CD1c-positive myeloid dendritic cell (primary cell): ENCODE data around the gene TAS1R2.
"Not testable (repeated sequence)": the region's sequence is repeated elsewhere in the genome, so short reads cannot be mapped to it uniquely, and the experiment has no call there.

Experiments
- DNase-seq: peaks from one replicate; pipeline ENCODE4 v3.0.0-alpha.2; 2016; ENCODE audit errors: extremely low spot score

Gene TAS1R2

DNA sequence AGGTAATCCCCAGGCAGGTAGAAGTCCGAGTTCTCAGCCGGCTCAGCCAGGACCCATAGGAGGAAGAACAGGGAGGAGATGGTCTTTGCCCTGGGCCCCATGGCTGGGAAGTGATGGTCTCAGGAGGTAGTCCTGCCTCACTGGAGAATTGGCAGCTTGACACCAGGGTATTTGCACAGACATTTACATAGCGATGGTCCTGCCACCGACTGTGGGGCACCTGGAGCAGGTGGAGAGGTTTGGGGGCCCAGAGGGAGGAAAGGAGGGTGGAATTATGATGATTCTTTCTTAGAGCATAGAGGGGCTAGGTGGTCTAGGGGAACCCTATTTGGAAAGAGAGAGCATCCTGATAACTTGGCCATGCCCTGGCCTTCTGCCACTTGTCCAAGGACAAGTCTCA lies at the start of gene TAS1R2:
Gene TAS1R2, minus strand, starts transcription at position 101 of the 400 bp plus-strand sequence. Its CDS starts 0 bp downstream, at position 101.
- no peak for DNase-seq

DNA sequence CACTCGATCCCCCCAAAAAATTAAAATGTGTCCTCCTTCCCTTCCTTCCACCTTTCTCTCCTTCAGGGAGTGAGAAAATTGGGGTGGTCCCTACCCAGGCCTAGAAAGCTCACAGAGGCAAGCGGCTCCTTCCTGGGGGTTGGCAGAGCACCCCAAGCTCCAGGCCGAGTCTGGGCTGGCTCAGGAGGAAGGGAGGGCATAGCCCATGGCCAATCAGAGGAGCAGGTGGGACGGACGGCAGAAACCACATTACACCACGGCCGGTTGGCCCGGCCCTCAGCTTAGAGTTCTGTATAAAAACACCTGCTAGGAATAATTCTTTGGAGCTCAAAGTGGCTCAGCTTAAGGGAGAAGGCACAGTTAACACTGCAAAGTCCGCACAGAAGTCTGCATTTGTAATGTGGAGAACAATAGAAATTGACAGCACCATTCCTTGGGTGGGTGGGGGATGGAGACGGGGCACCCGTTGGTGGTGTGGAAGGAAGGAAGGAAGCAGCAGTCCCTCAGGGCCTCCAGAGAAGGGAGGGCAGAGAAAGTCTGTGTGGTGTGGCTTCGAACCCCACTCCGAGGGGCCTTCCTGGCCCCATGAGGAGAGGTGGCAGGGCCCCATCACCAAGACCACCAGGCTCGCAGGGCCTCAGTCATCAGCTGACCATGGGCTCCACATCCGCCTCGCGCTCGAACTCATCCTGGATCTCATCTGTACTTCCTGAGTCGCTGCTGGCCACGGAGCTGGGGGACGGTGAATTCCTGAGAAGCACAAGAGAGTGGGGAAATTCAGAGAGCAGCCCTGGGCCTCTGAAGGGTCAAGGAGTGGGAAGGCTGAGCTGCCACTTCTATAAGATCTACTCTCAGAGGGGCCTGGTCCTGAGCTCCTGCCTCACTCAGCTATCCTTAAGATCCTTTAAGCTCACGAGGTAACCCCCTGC lies 48.7 kb upstream of the TAS1R2 start:
- peak; percentile 23 for DNase-seq

DNA sequence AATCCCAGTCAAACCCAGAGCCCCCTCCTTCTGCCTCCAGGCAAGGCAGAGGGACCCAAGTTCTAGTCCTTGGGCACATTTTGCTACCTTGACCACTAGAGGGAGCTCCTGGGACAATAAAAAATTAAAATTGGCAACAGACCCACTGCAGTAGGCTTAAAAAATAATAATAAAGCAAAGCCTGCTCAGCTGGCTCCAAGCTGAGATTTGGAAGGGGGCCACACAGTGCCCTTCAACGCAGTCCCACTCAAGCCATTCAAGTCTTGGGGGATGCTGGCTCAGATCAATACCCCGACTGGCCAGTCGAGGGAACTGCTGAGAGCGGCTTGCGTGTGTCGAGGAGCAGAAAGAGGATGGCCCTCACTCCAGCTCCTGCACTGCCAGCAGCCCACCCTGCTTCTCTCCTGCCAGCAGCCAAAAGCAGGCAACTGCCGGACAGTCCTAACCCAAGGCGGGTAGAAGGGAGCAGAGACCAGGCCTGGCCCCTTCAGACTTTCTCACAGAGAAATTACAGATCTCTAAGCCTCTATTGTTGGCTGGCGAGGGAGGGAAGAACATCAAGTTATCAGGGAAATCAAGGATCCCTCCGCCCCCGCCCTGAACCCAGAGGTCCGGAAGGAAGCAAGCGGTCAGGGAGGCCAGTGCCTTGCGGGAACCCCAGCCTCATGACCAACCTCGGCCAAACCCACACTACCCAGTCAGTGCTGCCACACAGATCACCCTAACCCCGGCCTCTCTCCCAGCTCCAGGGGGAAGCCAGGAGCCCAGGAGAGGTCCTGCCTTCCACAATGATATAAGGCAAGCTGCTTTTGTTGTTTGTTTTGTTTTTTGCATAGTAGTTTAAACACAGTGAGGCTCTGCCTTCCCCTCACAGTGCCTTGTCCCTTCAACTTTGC lies 47.8 kb upstream of the TAS1R2 start:
- peak; percentile 79 for DNase-seq

DNA sequence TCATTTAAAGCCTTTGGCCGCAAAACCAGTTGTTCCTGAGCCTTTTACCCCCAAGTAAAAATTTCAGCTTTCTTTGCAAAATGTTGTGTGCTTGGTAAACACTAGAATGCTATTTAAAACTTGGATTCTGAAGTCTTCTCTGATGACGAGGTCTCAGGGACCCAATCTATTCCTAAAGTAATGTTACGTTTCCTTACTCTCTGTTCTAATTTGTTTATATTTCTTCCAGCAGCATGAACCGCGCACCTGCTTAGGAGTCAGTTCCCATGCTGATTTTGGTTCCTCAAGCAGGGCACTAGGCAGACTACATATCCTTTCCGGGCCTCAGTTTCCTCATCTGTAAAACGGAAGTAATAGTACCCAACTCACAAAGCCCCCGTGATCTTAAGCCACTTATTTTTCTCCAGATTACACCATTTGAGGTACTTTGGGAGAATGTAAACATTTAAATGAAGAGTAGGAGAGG lies 43.9 kb upstream of the TAS1R2 start:
- peak; percentile 22 for DNase-seq

DNA sequence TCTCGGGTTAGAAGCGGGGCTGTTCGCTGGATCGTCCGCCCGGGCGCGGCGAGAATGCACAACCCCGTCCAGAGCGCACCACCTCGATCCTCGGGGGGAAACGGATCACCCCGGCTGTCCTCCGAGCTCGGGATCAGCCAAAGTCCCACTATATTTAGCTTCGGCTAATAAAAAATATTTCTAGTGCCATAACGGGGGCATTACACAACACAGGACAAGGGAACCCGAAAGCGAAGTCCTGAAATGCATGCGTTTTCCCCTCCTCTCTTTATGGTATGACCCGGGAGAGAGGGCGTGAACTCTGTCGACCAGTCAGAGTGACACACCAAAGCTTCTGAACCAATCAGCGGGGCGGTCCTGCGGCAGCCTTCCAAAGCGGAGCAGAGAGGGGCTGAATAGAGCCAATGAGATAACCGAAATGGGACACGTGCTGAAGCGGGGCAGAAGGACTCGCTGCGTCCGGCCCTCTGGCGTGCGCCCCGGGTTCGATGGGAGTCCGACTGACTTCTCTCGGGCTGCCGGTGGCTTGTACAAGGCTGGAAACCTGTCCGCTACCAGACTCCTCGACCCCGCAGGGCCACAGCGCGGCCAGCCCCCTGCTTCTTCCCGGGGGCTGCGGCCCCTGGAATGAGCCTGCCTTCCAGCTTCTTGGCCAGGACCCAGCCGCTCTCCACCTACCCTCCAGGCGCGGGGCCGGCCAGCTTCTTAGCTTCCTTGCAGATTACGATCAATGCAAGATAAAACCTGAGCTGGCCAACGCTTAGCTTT lies 43.2 kb upstream of the TAS1R2 start, which contains the start of gene ALDH4A1:
Gene ALDH4A1, minus strand, starts transcription at position 33 of the 768 bp plus-strand sequence. Its CDS starts 32 bp downstream, at position 1.
- peak; percentile 98 for DNase-seq

DNA sequence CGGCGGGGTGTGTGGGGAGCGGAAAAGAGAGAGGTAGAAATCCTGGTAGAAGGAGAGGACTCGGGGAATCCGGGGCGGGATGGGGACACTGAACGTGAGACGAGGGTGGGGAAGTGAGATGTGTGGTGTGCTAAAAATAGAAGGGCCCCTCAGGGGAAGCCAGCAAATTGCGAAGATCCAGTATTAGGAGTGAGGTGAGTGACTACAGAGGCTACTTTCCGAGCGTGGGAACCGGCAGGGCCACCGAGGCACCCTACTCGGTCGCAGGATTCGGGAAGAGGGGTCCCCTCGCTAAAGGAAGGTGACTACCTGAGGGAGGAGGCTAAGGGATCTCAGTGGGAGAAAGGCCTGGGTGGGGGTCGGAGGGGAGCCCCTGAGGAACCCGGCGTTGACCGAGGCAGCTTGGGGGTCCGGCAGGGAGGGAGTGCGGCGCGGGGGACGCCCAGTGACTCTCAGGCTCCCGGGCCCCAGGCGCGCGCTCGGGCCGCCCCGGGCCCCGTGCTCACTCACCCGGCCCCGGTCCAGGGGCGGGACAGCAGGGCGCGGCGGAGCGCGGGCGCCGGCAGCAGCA lies 42.6 kb upstream of the TAS1R2 start:
- DNase-seq: peak; percentile 58

DNA sequence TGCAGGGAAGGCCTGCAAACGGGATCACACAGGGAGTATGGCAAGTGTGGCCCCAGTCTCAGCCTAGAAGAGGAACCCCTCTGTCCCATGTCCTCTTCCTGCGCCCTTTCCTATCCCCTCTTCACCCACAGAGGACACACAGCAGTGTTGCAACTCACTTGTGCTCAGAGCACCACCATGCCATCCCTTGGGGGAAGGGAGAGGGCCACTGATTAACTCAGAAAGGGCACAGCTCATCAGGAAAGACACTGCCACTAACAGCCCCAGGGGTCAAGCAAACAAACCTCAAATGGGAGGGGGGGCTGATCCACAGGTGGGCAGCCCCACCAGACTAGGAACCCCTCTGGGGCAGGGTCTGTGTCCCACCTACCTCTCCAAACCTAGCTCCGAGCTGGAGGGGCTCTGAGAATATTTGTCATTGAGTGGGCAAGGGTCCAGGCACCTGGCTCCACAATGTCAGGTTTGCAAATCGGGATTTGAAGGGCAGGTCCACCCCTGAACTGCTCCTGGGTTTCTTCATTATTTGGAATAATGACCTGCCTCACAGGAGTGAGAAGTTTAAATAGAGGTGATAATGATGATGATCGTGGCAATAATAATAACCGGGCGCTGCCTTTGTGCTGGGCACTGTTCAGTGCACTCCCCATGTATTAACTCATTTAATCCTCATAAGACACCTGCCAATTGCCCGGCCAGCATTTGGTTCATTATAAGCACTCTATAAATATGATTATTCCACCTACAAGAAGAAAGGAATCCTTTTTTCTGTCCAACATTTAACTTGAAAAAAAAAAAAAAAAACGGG lies 41.9 kb upstream of the TAS1R2 start:
- no peak for DNase-seq

DNA sequence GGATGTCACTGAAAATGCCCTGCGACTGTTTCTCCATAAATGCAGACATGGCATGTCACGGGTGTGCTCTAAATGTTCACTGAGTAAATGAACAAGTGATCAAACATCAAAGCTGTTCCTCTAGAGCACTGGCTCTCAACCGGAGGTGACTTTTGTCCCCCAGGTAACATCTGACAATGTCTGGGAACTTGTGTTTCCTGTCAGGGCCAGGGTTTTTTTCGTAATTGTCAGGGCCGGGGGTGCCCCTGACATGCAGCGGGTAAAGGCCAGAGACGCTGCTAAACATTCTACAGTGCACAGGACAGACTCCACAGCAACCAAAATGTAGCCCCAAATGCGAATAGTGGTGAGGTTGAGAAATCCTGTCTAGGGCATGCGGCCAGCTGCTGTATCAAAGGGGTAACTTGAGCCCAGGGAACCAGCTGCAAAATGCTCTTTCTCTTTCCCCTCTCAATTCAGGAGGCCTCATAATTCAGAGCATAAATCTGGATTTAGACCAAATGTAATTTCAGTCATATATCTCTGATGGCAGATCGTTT lies 40.9 kb upstream of the TAS1R2 start:
- DNase-seq: no peak

DNA sequence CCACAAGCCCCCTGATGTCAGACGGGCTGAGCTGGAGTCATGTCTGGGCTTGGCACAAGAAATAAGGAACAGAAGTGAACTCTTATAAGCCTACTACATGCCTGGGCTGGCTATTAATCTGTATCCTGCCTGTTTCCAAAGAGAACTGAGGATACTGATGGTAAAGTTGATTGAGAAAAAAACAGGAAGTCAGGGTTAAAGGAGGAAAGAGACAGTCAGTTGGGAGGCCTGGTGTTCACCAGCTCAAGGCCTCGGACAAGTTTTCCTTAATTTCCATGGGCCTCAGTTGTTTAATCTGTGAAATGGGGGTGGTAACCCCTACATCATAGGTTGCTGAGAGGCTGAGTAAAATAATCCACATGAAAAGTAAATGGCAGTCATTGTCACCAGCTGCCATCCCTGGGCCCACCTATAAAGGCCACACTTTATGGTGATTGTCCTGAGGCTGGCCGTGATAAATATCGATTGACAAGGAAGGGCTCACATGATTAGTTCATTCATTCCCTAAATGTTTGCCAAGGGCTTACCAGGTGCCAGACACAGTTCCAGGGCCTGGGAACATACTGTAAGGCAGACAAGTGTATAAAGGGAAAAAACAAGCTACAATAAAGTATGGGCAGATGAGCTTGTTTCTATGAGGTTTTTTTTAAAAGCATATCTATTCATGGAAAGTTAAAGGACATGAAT lies 40.0 kb upstream of the TAS1R2 start:
- DNase-seq: no peak

DNA sequence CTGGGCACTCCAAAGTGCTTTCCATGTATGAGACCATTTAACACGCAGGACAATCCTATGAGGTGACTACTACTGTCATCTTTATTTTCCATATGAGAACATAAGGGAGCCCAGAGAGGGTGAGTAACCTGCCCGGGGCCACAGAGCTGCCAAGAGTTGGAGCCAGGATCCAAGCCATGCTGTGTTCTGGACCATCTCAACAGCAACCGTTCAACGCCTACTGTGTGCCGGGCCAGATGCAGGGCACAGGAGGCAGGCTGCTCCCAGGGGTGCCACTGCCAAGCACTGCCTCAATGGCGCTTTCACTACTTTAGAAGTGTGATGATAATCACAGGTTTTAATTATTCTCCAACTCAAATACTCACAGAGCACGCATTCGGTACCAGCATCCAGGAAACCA lies 39.1 kb upstream of the TAS1R2 start:
- no peak for DNase-seq

DNA sequence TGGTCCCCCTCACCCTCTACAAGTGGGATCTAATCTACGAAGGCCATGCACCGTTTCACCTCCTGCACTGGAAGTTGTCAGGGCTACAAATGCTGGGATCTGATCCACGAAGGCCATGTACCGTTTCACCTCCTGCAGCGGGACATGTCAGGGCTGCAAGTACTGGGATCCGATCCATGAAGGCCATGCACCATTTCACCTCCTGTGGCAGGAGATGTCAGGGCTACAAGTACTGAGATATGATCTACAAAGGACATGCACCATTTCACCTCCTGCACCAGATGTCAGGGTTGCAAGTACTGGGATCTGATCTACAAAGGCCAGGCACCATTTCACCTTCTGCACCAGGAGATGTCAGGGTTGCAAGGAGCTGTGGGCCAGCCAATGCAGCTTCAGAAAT lies 35.9 kb upstream of the TAS1R2 start:
- no peak for DNase-seq

DNA sequence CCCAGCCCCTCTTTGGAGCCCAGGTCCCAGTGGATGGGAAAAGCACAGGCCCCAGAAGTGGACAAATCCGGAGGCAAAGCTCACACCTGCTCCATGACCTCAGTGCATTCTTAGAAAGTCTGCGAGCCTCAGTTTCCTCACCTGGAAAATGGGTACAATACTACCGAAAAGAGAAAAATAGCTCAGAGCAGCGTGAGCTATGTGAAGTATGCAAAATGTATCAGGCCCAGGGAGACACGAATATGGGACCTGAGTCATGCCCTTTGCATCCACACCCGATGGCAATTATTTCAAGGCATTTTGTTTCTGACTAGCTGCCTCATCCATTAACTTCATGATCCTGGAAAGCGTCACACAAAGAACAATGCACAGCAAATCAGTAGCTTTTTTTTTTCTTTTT lies 33.7 kb upstream of the TAS1R2 start:
- no peak for DNase-seq

DNA sequence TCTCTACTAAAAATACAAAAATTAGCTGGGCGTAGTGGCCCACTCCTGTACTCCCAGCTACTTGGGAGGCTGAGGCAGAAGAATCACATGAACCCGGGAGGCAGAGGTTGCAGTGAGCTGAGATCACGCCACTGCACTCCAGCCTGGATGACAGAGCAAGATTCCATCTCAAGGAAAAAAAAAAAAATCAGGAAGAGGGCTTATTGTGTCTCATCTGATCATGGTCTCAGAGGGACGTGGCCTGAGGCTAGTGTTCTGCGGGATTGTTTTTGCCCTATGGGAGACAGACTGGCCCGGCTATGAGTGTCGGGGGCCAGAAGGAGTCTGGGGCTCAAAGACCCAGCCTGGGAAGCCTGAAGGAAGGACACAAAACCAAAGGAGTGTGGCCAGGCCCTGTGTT lies 32.4 kb upstream of the TAS1R2 start:
- DNase-seq: not testable (repeated sequence)

DNA sequence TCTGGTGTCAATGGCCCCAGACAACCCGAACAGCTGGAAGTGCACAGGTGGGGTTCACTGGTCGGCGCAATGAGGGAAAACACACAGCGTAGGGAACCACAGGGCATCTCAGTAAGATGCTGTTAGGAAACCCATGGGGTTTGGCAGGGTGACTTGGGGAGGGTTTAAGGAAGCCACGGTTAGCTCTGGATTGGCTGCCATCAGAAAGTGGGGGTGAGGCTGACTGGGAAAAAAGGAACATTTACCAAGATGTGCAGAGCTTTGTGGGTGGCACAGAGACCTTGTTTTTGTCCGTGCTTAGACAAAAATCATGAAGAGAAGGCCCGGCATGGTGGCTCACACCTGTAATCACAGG lies 31.9 kb upstream of the TAS1R2 start:
- DNase-seq: peak; percentile 32

DNA sequence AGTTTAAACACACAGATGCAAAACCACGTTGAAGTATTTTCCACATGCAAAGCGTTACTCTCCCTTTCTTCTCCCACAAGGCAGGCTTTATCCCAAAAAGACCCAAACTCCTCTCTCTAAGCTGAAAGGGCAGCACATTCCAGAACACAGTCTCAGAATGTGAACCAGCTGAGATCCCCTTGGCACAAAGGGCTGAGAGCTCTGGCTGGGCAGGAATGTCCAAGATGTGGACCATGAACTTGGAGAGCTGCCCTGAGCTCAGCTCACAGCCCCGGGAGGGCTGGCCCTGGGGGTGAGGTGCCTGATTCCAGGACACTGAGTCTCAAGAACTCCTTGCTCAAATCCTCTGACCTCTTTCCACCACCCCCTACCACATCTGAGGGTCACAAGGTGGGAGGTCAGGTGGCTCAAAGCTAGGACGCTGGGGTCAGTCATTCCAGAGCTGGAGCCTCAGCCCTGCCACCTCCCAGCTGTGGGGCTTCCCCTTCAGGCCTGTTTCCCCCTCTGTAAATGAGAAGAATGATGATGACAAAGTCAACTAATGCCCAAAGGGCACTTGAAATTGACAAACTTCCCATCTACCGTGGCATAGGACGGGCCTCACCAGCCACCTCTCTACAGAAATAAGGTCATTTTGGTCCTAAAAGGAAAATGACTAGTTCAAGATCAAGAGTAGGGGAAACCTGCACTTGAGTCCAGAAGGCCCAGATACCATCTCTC lies 31.4 kb upstream of the TAS1R2 start:
- DNase-seq: no peak

DNA sequence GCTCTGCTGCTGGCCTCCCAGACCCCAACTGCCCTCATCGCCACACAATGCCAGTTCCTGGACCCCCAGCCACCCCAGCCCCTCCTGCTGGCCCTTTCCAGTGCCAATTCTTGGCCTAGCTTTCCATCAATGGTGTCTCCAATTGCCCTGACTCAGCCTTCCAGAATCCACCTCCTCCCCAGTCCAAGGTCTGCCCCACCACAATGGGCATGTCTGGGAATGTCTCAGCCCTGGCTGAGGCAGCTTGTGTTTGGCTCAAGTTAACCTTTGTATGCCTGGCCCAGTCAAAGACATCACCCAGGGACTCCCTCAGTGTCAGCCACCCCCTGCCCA lies 26.5 kb upstream of the TAS1R2 start:
- DNase-seq: no peak

DNA sequence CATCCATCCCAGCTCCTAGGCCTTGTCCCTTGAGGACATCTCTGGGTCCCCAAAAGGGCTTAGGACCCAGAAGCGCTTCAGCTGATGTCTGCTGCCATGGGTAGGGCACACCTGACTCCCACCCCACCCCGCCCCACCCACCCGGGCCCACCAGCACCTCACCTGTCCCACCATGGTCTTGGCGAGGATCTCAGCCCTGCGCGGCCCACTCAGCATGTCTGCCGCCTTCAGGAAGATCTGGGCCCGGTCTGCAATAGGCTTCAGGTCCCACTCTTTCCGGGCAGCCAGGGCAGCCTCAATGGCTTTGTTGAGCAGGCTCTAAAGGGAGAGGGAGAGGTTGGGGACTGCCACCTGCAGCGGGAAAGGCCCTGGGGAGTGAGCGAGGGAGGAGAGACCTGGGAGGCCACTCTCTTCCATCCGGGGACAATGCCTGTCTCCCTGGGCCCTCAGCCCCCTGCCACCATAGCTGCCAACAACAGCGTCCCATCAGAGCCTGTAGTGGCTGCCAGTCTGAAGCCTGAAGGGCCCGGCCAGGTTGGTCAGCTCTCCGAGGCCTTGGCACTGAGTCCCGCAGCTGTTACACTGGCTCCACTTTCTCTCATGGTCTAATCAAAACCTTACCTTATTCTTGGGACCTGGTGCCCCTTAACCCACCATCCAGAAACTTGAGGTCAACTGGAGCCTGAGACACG lies 26.0 kb upstream of the TAS1R2 start:
- DNase-seq: no peak

DNA sequence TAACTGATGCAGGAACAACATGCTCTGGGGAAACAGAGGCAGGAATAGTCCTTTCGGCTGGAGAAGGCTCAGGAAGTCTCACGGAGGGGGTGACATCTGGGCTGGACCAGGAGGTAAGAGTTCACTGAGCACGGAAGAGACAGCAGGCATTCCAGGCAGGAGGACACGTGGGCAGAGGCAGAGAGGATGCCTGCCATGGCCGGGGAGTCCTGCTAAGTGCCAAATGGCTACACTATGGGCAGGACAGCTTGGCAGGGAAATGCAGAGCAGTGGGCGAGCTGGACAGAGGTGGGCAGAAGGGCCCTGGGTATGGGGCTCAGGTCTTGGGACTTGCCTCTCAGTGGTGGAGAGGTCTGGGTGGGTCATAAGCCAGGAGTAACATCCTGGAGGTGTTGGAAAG lies 25.3 kb upstream of the TAS1R2 start:
- DNase-seq: no peak

DNA sequence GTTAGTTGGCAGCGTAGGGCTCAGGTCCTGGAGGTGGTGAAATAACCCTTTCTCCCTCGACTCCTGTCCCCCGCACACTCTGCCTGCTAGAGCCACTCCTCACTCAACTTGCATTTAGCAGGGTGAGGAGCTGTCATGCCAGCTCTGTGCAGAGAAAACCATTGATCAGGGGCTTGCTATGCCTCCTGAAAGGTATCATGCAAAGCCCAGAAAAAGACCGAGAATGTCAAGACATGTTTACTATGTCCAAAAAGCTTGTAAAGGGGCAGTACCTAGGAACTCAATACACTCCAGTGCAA lies 24.9 kb upstream of the TAS1R2 start:
- no peak for DNase-seq
